MM.1S (cell line): ENCODE data around the gene ZNRF3.

Experiments
- CTCF ChIP-seq: fragments of 300-600 bp; sonication (generic); IDR thresholded peaks from 2 replicates; pipeline ENCODE4 v1.5.1; 2016; ENCODE audit warnings: antibody characterized with exemption, low read length, mixed read lengths
- EZH2 ChIP-seq: fragments of 300-600 bp; sonication (generic); optimal IDR thresholded peaks from 2 replicates; pipeline ENCODE3; 2017; ENCODE audit warnings: low read depth, mild to moderate bottlenecking, antibody characterized with exemption, low read length, mixed read lengths
- EZH2phosphoT487 ChIP-seq: fragments of 300-600 bp; sonication (generic); IDR thresholded peaks from 2 replicates; pipeline ENCODE4 v1.6.1; 2018; ENCODE audit warnings: antibody characterized with exemption, low read length

- TF ChIP-seq CTCF = no peak
- TF ChIP-seq EZH2 = no peak
- TF ChIP-seq EZH2phosphoT487 = no peak
Measured at GRCh38 chr22:28837640-28838039, 45.7 kb upstream of the ZNRF3 start.
